ENCODE results near the gene GOLGA8S.
"Not testable (repeated sequence)": the region's sequence is repeated elsewhere in the genome, so short reads cannot be mapped to it uniquely, and the experiment has no call there.

GOLGA8S gene, protein sequence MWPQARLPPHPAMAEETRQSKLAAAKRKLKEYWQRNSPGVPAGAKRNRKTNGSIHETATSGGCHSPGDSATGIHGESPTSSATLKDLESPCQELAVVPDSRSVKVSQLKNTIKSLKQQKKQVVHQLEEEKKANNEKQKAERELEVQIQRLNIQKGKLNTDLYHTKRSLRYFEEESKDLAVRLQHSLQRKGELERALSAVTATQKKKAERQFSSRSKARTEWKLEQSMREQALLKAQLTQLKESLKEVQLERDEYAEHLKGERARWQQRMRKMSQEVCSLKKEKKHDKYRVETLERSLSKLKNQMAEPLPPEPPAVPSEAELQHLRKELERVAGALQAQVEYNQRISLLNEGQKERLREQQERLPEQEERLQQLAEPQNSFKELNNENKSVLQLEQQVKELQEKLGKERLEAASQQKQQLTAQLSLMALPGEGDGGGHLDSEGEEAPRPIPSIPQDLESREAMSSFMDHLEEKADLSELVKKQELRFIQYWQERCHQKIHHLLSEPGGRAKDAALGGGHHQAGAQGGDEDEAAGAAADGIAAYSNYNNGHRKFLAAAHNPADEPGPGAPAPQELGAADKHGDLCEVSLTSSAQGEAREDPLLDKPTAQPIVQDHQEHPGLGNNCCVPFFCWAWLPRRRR

DNA sequence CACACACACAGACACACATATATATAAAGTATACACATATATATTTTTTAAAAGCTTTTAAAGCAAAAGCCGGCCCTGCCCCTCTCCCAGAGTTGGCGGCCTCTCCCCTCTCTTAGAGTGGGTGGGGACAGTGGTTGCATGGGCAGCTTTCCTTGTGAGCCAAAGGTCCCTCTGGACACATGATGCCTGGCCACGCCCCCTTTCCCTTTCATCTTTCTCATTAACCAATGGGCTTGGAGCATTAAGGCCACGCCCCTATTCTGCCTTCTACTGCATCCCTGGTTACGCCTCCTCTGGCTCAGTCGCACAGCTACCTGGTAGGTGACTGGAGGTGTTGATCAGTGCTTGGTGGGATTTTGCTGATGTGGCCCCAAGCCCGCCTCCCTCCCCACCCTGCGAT lies at the start of gene GOLGA8S:
GOLGA8S (plus strand) TSS at position 301 of the 400 bp plus-strand sequence; CDS start at position 363, 62 bp downstream.
- H3K4me3 ChIP-seq (ENCODE audit: low read depth, low read length); in situ Hi-C loops (cut with HindIII; ENCODE audit: low sequenced_read_pairs): not testable (repeated sequence)

DNA sequence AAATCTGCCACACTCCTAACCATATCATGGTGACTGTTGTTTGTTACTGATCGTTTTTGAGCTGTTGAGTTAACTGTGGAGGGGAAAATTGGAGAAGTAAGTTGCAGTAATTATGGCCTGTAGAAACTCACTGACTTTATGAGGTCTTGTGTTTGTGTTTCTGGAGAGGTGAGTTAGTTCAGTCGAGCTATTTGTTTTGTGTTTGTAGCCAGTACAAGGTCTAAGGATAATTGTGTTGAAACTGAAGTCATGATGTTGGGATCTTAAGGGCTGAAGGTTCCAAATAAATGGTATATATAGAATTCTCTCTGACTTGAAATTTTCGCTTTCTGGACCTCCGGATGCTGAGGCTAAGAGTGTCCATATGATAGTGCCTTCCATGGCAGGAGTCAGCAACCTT lies 49.7 kb upstream of the GOLGA8S start:
- DNase-seq (ENCODE audit: low read depth, low spot score); in situ Hi-C loops (cut with HindIII; ENCODE audit: low sequenced_read_pairs): not testable (repeated sequence)
- peak overlapping the region; percentile 54 for H3K4me3 ChIP-seq (ENCODE audit: low read depth, low read length)

More for the DNA sequence above, at the start of gene GOLGA8S:
- DNase-seq (ENCODE audit: low read depth, low spot score): not testable (repeated sequence)

DNA sequence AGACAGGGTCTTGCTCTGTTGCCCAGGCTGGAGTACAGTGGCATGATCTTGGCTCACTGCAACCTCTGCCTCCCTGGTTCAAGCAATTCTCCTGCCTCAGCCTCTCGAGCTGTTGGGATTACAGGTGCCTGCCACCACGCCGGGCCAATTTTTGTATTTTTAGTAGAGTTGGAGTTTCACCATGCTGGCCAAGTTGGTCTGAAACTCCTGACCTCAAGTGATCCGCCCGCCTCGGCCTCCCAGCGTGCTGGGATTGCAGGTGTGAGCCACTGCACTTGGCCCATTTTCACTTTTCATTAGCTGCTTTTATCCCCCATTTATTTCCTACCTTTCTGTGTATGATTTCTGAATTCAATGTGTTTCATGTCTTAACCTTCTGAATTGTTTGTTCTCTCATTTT lies 48.6 kb upstream of the GOLGA8S start:
- in situ Hi-C loops (cut with HindIII; ENCODE audit: low sequenced_read_pairs); H3K4me3 ChIP-seq (ENCODE audit: low read depth, low read length); DNase-seq (ENCODE audit: low read depth, low spot score): not testable (repeated sequence)

DNA sequence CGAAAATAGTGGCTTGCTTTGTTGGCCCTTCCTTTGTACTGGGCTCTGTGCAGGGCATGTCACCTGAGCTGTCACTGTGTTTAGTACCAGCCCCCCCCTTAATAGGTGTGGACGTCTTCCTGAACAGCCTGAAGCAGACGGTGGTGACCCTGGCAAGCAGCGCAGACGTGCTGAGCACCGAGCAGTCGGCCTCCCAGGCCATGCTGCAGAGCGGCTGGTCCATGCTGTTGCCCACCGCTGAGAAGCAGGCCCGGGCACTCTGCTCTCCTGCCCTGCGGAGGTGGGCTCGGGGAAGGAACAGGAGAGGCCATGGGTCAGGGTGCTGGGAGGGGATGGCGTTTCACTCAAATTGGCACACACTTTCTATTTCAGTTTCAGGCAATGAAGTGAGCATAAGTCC lies 43.3 kb upstream of the GOLGA8S start:
- DNase-seq (ENCODE audit: low read depth, low spot score); H3K4me3 ChIP-seq (ENCODE audit: low read depth, low read length); in situ Hi-C loops (cut with HindIII; ENCODE audit: low sequenced_read_pairs): not testable (repeated sequence)

DNA sequence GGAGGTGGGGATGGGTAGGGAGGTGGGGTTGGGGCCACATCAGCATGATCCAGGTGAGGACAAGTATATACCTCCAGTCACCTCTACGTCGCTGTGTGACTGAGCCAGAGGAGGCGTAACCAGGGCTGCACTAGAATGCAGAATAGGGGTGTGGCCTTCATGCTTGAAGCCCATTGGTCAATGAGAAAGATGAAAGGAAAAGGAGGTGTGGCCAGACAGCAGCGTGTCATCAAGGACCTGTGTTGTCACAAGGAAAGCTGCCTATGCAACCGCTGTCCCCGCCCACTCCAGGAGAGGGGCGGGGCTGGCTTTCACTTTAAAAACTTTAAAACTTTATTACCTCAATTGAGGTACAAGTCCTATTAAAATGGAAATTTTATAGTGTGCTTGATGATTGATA lies 20.5 kb upstream of the GOLGA8S start, which contains the start of gene GOLGA6L26:
GOLGA6L26 (minus strand) TSS at position 101 of the 400 bp plus-strand sequence; CDS start at position 40, 61 bp downstream.
- H3K4me3 ChIP-seq (ENCODE audit: low read depth, low read length); in situ Hi-C loops (cut with HindIII; ENCODE audit: low sequenced_read_pairs); DNase-seq (ENCODE audit: low read depth, low spot score): not testable (repeated sequence)

DNA sequence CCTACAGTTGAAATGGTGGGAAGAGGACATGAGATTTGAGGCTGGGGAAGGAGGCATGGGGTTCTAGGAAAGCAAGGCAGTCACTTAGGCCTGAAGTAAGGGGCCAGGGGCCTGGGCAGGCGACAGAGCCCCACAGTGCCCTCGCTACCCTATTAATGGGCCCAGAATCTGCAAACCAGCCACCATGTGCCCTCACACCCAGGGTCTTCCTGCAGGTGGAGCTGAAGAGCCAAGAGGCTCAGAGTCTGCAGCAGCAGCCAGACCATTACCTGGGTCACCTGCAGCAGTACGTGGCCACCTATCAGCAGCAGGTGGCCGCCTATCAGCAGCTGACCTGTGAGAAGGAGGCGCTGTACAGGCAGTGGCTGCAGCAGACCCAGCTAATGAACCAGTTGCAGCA lies 8.1 kb downstream of the GOLGA8S start:
- DNase-seq (ENCODE audit: low read depth, low spot score); H3K4me3 ChIP-seq (ENCODE audit: low read depth, low read length); in situ Hi-C loops (cut with HindIII; ENCODE audit: low sequenced_read_pairs): not testable (repeated sequence)

DNA sequence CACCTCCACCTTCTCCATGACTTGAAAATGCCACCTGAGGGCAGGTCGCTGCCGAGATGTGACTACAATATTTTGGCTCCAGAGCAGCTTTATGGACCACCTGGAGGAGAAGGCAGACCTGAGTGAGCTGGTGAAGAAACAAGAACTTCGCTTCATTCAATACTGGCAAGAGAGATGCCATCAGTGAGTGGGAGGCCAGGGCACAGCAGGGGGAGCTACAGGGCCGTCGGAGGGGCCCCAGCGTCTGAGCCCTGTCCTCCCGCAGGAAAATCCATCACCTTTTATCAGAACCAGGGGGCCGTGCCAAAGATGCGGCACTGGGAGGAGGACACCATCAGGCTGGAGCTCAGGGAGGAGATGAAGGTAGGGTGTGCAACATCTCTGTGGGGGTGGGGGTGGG lies 9.7 kb downstream of the GOLGA8S start:
- DNase-seq (ENCODE audit: low read depth, low spot score); in situ Hi-C loops (cut with HindIII; ENCODE audit: low sequenced_read_pairs); H3K4me3 ChIP-seq (ENCODE audit: low read depth, low read length): not testable (repeated sequence)

DNA sequence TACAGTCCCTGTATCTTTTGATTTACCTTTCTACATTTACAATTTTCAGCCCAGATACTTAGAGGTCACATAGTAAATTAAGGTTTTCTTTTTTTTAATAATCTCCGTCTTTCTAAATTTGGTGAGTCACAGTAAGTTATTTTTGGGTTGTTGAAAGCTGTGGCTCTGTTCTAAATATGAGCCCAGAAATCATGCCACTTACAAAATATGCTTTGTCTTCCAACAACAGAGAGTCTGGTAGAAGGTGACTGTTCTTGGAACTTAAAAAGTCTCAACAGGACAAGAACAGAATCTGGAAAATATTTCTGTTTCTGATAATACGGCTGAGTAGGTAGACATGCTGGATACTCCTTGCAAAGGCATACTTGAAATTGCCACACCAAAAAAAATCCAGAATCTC lies 16.0 kb downstream of the GOLGA8S start:
- TF ChIP-seq, protein P1, sequence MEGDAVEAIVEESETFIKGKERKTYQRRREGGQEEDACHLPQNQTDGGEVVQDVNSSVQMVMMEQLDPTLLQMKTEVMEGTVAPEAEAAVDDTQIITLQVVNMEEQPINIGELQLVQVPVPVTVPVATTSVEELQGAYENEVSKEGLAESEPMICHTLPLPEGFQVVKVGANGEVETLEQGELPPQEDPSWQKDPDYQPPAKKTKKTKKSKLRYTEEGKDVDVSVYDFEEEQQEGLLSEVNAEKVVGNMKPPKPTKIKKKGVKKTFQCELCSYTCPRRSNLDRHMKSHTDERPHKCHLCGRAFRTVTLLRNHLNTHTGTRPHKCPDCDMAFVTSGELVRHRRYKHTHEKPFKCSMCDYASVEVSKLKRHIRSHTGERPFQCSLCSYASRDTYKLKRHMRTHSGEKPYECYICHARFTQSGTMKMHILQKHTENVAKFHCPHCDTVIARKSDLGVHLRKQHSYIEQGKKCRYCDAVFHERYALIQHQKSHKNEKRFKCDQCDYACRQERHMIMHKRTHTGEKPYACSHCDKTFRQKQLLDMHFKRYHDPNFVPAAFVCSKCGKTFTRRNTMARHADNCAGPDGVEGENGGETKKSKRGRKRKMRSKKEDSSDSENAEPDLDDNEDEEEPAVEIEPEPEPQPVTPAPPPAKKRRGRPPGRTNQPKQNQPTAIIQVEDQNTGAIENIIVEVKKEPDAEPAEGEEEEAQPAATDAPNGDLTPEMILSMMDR (IDR thresholded peaks at IDR 0.05; ENCODE audit: low read depth, low read length): no peak
- no peak overlapping the region for H3K4me3 ChIP-seq (ENCODE audit: low read depth, low read length)
- DNase-seq (ENCODE audit: low read depth, low spot score): no peak
- in situ Hi-C loops (cut with HindIII; ENCODE audit: low sequenced_read_pairs): no loop called here

DNA sequence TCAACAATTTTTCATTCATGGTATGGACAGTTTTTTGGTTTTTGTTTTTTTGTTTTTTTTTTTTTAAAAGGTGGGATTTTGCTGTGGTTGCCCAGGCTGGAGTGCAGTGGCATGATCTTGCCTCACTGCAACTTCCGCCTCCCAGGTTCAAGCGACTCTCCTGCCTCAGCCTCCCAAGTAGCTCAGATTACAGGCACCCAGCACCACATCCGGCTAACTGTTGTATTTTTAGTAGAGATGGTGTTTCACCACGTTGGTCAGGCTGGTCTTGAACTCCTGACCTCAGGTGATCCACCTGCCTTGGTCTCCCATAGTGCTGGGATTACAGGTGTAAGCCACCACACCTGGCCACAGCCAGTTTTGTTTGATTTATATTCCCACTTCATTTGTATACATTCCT lies 16.6 kb downstream of the GOLGA8S start:
- DNase-seq (ENCODE audit: low read depth, low spot score); in situ Hi-C loops (cut with HindIII; ENCODE audit: low sequenced_read_pairs); H3K4me3 ChIP-seq (ENCODE audit: low read depth, low read length): not testable (repeated sequence)

DNA sequence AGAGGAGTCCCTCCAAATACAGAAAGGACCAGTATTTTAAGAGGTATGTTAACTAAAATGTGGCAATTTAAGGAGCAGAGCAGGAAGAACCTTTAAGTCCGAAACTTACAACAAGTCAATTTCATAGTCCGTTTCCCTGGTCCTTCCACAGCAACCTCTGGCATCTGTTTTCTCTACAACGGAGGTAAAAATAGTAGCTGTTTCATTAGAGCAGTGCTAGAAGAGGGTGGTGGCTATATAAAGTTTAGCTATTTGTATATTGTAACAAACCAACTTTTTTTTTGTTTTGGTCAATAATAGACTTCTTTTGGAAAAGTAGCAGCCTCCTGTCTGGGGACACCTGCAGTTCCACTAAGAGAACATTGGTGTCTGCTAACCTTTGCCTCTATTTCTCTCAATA lies 17.3 kb downstream of the GOLGA8S start:
- H3K4me3 ChIP-seq (ENCODE audit: low read depth, low read length); in situ Hi-C loops (cut with HindIII; ENCODE audit: low sequenced_read_pairs); DNase-seq (ENCODE audit: low read depth, low spot score): not testable (repeated sequence)

DNA sequence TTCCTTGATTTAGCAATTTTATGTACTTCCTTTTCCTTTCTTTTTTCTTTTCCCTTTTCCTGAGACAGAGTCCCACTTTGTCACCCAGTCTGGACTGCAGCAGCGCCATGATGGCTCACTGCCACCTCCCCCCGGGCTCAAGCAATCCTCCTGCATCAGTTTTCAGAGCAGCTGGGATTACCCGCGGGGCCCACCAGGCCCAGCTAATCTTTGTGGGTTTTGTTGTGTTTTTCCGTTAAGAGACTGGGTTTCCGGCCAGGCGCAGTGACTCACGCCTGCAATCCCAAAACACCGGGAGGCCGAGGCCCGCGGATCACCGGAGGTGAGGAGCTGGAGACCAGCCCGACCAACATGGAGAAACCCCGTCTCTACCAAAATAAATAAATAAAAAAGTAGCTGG lies 17.7 kb downstream of the GOLGA8S start:
- TF ChIP-seq, protein P1 (IDR thresholded peaks at IDR 0.05; ENCODE audit: low read depth, low read length): no peak
- DNase-seq (ENCODE audit: low read depth, low spot score): peak; percentile 20
- no peak overlapping the region for H3K4me3 ChIP-seq (ENCODE audit: low read depth, low read length)
- in situ Hi-C loops (cut with HindIII; ENCODE audit: low sequenced_read_pairs): no loop called here

DNA sequence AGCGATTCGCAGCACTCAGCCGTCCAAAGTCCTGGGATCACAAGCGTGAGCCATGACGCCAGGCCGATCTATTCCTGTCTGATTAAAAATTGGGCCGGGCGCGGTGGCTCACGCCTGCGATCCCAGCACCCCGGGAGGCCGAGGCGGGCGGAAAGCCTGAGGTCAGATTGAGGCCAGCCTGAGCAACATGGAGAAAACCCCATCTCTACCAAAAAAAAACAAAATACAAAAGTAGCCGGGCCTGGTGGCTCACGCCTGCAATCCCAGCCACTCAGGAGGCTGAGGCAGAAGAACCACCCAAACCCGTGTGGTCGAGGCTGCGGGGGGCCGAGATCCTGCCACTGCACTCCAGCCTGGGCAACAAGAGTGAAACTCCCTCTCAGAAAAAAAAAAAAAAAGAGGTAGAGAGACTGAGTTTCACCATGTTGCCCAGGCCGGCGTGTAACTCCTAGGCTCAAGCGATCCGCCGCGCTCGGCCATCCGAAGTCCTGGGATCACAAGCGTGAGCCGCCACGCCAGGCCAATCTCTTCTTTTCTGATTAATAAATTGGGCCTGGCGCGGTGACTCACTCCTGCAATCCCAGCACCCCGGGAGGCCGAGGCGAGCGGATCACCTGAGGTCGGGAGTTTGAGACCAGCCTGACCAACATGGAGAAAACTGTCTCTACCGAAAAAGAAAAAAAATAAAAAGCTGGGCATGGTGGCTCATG lies 18.5 kb downstream of the GOLGA8S start:
- DNase-seq (ENCODE audit: low read depth, low spot score); in situ Hi-C loops (cut with HindIII; ENCODE audit: low sequenced_read_pairs); H3K4me3 ChIP-seq (ENCODE audit: low read depth, low read length): not testable (repeated sequence)

DNA sequence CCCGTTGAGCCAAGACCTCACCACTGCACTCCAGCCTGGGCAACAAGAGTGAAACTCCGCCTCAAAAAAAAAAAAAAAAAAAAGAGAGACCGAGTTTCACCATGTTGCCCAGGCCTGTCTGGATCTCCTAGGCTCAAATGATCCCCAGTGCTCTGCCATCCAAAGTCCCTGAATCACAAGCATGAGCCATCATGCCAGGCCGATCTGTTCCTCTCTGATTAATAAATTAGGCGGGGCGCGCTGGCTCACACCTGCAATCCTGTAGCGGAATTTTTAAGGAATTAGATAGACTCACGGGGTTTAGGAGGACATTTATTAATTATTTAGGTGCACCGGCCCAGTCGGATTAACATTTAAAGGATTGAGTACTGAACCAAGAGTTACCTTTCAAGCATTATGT lies 19.7 kb downstream of the GOLGA8S start:
- DNase-seq (ENCODE audit: low read depth, low spot score); in situ Hi-C loops (cut with HindIII; ENCODE audit: low sequenced_read_pairs); H3K4me3 ChIP-seq (ENCODE audit: low read depth, low read length): not testable (repeated sequence)

DNA sequence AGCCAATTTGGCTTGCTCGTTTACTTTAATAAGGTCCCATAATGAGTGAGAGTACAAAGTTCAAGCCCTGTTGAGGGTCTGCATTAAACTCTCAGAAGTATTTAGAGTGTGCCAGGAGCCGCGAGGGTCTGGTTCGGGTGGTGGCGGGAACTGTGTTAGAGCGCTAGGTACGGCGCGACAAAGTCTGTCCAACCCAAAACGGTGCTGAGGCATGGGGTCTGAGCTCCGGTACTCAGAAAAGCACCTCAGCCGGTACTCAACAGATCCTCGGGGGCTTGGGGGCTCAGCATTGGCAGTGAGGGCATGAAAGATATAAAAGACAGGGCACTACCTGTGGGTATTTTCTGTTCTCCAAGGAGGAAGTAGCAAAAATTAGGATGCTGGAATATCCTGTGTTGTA lies 24.4 kb downstream of the GOLGA8S start:
- DNase-seq (ENCODE audit: low read depth, low spot score); H3K4me3 ChIP-seq (ENCODE audit: low read depth, low read length); in situ Hi-C loops (cut with HindIII; ENCODE audit: low sequenced_read_pairs): not testable (repeated sequence)

DNA sequence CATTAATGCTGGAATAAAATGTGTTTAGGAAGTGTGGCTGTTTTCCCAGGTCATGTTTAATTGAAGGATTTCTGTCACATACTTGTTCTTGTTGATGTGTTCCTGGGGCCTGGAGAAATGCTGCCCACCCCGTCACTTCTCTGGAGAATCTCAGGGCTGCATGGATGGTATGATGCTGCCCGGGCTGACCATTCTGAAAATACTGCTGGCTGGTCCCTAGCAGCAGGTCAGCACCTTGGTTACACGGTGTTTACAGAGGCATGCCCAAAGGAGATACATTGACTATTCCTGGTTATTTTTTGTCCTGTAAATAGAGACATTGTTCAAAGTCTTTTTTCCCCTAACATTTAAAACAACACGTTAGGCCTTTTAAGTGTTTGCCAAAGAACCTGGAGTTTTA lies 26.2 kb downstream of the GOLGA8S start:
- H3K4me3 ChIP-seq (ENCODE audit: low read depth, low read length); DNase-seq (ENCODE audit: low read depth, low spot score); in situ Hi-C loops (cut with HindIII; ENCODE audit: low sequenced_read_pairs): not testable (repeated sequence)

Measured in astrocyte of the spinal cord (primary cell).